ENCODE results near the gene CHN2. TPM values are rescaled to one million over a fixed set of nuclear protein-coding genes. Genes with fewer than 3 reads are reported as not detected.

The CHN2 gene
- total RNA-seq, 1 donor = under 0.01 TPM

GRCh38 chr7:29185613-29186012 is 9.0 kb upstream of the CHN2 start:
- no peak for DNase-seq (ENCODE audit: low read depth)

GRCh38 chr7:29189743-29190201 is 4.8 kb upstream of the CHN2 start:
- H3K4me3 ChIP-seq (ENCODE audit: low read depth, low read length) = no peak overlapping the region
- peak; percentile 17 for DNase-seq (ENCODE audit: low read depth)
- TF ChIP-seq CTCF (IDR thresholded peaks at IDR 0.05; ENCODE audit: insufficient read depth, low read depth, low read length) = peak; percentile 80

More at GRCh38 chr7:29185613-29186012, 9.0 kb upstream of the CHN2 start:
- no peak overlapping the region for H3K4me3 ChIP-seq (ENCODE audit: low read depth, low read length)
- no peak for TF ChIP-seq CTCF (IDR thresholded peaks at IDR 0.05; ENCODE audit: insufficient read depth, low read depth, low read length)

GRCh38 chr7:29190349-29191045 is 4.1 kb upstream of the CHN2 start:
- no peak for TF ChIP-seq CTCF (IDR thresholded peaks at IDR 0.05; ENCODE audit: insufficient read depth, low read depth, low read length)
- no peak overlapping the region for H3K4me3 ChIP-seq (ENCODE audit: low read depth, low read length)
- DNase-seq (ENCODE audit: low read depth) = no peak

GRCh38 chr7:29192323-29192722 is 2.3 kb upstream of the CHN2 start:
- TF ChIP-seq CTCF (IDR thresholded peaks at IDR 0.05; ENCODE audit: insufficient read depth, low read depth, low read length) = no peak
- no peak for DNase-seq (ENCODE audit: low read depth)
- no peak overlapping the region for H3K4me3 ChIP-seq (ENCODE audit: low read depth, low read length)

- TF ChIP-seq CTCF (IDR thresholded peaks at IDR 0.05; ENCODE audit: insufficient read depth, low read depth, low read length) = no peak
- H3K4me3 ChIP-seq (ENCODE audit: low read depth, low read length) = no peak overlapping the region
- DNase-seq (ENCODE audit: low read depth) = no peak
Observed at GRCh38 chr7:29192811-29193210, 1.8 kb upstream of the CHN2 start.

GRCh38 chr7:29193316-29194205 is 1.0 kb upstream of the CHN2 start:
- DNase-seq (ENCODE audit: low read depth) = no peak
- no peak overlapping the region for H3K4me3 ChIP-seq (ENCODE audit: low read depth, low read length)
- TF ChIP-seq CTCF (IDR thresholded peaks at IDR 0.05; ENCODE audit: insufficient read depth, low read depth, low read length) = no peak

Data from fibroblast of villous mesenchyme (primary cell).